HG03469 (cell line): ENCODE measurements around the gene SRPK1.
"Not testable (repeated sequence)": the region's sequence is repeated elsewhere in the genome, so short reads cannot be mapped to it uniquely, and the experiment has no call there.

ENCODE experiments used
- ATAC-seq: cut with Tn5 transposase; IDR thresholded peaks from one replicate; pipeline ENCODE4 v1.9.1; 2021; ENCODE audit warnings: mild to moderate bottlenecking, moderate library complexity, moderate number of reproducible peaks; ENCODE audit not compliant: unreplicated experiment

SRPK1 gene

GRCh38 chr6:35931873-35932272 is 11.0 kb upstream of the SRPK1 start:
- not testable (repeated sequence) for ATAC-seq

GRCh38 chr6:35931120-35931561 is 10.2 kb upstream of the SRPK1 start:
- no peak for ATAC-seq

DNA sequence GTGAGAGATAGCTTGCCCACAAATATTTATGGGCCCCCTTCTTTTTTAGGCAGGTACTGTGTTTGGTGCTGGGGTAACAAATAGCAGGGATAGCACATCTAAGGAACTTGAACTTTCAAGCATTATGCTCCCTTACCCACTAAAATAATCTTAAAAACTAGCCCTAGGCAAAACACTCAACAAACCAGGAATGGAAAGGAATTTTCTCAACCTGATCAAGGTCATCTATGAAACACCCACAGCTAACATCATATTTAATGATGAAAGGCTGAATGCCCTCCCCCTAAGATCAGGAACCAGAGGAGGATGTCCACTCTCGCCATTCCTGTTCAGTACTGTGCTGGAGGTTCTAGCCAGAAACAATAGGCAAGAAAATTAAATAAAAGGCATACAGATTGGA is 8.7 kb upstream of the SRPK1 start:
- no peak for ATAC-seq

- no peak for ATAC-seq
Measured at GRCh38 chr6:35926509-35927215, 5.8 kb upstream of the SRPK1 start.

GRCh38 chr6:35925961-35926360 is 5.1 kb upstream of the SRPK1 start:
- no peak for ATAC-seq

DNA sequence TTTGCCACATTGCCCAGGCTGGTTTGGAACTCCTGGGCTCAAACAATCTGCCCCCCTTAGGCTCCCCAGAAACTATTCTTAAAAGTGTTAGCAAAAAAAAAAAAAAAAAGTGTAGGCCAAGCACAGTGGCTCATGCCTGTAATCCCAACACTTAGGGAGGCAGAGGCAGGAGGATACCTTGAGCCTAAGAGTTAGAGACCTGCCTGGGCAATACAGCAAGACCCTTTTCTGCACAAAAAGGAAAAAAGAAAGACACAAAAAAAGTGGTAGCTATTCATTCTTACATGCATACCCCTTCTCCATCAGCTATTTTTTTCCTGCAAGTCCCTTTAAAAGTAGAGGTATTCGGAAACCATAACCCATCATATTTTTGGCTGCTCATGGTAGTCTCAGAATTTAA is 3.2 kb upstream of the SRPK1 start:
- ATAC-seq, result no peak

DNA sequence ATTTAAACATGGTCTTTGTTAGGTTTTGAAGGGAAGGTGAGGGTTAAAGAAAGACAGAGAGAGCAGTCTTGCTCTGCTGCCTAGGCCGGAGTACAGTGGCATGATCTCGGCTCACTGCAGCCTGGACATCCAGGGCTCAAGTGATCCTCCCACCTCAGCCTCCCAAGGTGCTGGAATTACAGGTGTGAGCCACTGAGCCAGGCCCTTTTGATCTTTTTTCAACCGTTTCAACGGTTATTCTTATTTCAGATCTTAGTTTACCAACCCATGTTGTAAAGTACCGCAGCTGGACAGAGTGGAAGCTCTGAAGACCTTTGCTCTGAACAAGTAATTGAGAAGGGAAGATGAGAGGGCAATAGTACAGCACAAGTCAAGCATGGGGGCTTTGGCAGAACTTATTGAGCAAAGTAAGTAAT is 1.2 kb upstream of the SRPK1 start:
- ATAC-seq, result no peak

GRCh38 chr6:35919827-35920751 is 809 bp downstream of the SRPK1 start:
- ATAC-seq, result peak; percentile 6

GRCh38 chr6:35919085-35919826 is 1.6 kb downstream of the SRPK1 start:
- no peak for ATAC-seq

DNA sequence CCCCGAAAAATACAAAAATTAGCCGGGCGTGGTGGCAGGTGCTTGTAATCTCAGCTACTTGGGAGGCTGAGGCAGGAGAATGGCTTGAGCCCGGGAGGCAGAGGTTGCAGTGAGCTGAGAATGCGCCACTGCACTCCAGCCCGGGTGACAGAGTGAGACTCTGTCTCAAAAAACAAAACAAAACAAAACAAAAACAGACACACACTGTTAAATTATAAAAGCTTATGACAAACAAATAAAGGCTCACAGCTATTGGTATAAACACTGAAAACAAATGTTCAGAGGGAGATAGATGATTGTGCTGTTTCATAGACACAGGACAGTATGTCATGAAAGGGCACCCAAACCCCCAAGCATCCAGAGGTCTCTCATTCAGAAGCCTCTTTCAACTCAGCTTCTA is 4.0 kb downstream of the SRPK1 start:
- not testable (repeated sequence) for ATAC-seq

GRCh38 chr6:35916056-35916455 is 4.8 kb downstream of the SRPK1 start:
- no peak for ATAC-seq

DNA sequence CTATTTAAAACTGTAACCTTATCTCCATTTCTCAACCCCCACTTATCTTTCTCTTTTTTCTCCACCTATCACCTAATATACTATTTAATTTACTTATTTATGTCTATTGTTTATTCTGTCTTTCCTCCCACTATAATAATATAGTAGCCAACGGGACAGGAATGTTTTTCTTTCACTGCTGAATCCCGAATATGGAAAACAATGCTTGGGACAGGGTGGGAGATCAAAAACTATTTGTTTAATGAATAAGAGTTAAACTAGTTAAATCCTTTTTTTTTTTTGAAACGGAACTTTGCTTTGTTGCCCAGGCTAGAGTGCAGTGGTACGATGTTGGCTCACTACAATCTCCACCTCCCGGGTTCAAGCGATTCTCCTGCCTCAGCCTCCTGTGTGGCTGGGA is 6.4 kb downstream of the SRPK1 start:
- ATAC-seq, result no peak

- ATAC-seq, result no peak
Measured at GRCh38 chr6:35911871-35912653, 8.8 kb downstream of the SRPK1 start.

DNA sequence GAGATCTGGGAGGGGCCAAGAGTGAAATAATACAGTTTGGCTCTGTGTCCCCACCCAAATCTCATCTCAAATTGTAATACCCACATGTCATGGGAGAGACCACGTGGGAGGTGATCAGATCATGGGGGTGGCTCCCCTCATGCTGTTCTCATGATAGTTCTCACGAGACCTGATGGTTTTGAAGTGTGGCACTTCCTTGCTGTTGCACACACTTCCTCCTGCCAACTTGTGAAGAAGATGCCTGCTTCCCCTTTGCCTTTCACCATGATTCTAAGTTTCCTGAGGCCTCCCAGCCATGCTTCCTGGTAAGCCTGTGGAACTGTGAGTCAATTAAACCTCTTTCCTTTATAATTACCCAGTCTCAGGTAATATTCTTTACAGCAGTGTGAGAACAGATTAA is 11.3 kb downstream of the SRPK1 start:
- not testable (repeated sequence) for ATAC-seq

- not testable (repeated sequence) for ATAC-seq
Measured at GRCh38 chr6:35908753-35909401, 12.0 kb downstream of the SRPK1 start.

GRCh38 chr6:35907750-35908149 is 13.1 kb downstream of the SRPK1 start:
- no peak for ATAC-seq

- ATAC-seq, result no peak
Measured at GRCh38 chr6:35906499-35906846, 14.4 kb downstream of the SRPK1 start.

DNA sequence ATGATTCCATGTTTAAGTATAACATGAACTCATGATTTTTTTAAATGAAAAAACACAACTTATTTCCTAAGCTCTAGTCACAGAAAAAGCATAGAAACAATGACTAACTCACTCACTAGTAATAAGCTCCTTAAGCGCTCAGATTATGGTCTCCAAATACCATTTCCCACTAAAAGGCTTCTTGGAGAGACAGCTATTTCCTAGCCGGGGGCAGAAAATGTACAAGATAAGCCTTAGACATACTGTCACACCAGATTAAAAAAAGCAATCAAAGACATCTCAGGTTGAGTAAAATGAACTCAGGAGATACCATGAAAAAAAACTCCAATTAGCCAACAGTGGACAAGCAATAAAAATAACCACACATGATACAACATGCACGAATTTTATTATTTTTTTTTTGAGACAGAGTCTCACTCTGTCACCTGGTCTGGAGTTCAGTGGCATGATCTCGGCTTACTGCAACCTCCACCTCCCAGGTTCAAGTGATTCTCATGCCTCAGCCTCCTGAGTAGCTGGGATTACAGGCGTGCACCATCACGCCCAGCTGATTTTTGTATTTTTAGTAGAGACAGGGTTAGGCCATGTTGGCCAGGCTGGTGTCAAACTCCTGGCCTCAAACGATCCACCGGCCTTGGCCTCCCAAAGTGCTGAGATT is 14.9 kb downstream of the SRPK1 start:
- ATAC-seq, result no peak

DNA sequence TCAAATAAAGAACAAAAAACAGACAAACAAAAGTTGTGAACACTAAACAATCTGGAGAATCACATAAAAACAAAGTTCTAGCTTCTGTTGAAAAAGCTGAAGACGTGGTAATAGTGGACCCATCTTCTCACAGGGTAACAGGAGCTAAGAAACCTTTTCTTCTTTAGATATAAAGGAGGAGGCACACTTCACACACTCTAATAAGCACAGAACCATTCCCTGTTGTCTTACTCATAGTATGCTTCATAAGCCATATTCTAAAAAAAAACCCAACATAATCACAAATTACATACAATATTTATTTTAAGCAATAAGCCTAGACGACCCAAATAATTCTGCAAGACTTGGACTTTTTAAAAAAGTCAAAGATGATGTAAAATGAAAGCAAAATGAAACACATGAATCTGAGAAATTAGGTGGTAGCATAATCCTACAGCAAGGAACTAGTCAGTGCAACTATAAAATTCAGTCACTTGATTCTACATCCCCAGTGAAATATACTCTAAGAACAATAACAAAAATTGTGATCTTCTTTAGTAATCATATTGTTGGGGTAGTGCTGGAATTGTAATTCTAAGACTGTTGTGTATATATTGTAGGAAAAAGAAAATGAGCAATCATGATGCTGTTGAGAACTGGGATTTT is 15.6 kb downstream of the SRPK1 start:
- ATAC-seq, result no peak
